Transverse colon (tissue), 4 donors: ENCODE measurements around the gene PCSK6. TPM values are rescaled to one million over a fixed set of nuclear protein-coding genes. Genes with fewer than 3 reads are reported as not detected.

ENCODE experiments used
- DNase-seq: peaks from one replicate; pipeline ENCODE4 v3.0.0-alpha.2; 2019
- H3K27ac ChIP-seq, 4 donors: fragments of 200-600 bp; sonication (generic); 2 replicates each; pipeline ENCODE4 v1.5.1; 2016 to 2018; ENCODE audit warnings: inconsistent platforms in 4 of 4
- H3K27me3 ChIP-seq: fragments of 200-600 bp; sonication (generic); 2 replicates; pipeline ENCODE4 v1.5.1; 2017; ENCODE audit warnings: inconsistent platforms
- H3K36me3 ChIP-seq, 4 donors: fragments of 200-600 bp; sonication (generic); 2 replicates each; pipeline ENCODE4 v1.5.1; 2017 to 2019; ENCODE audit warnings: inconsistent platforms in 4 of 4
- H3K4me1 ChIP-seq, 4 donors: fragments of 200-600 bp; sonication (generic); 2 replicates each; pipeline ENCODE4 v1.5.1; 2017 to 2020; ENCODE audit warnings: inconsistent platforms in 4 of 4
- H3K4me3 ChIP-seq, 4 donors: fragments of 200-600 bp; sonication (generic); 1 replicate in 1 of 4; 2 replicates in 3 of 4; pipeline versions ENCODE4 v1.5.1 to v1.6.1; 2017 to 2019; ENCODE audit warnings: inconsistent platforms in 4 of 4
- H3K9me3 ChIP-seq, 2 donors: fragments of 200-600 bp; sonication (generic); 2 replicates each; pipeline ENCODE4 v1.5.1; 2017 to 2019; ENCODE audit warnings: inconsistent platforms in 2 of 2
- EP300 ChIP-seq: sonication (generic); formaldehyde crosslinking; IDR thresholded peaks from one replicate; pipeline ENCODE4 v1.6.1; 2017; ENCODE audit warnings: antibody characterized with exemption, low read depth
- POLR2A ChIP-seq: fragments of 450-650 bp; IDR thresholded peaks from one replicate; pipeline ENCODE4 v1.6.1; 2016; ENCODE audit warnings: antibody characterized with exemption, mild to moderate bottlenecking, moderate library complexity
- POLR2AphosphoS5 ChIP-seq, 3 donors: sonication (generic); formaldehyde crosslinking; IDR thresholded peaks; one replicate each; pipeline ENCODE4 v1.6.1; 2016; ENCODE audit warnings: antibody characterized with exemption in 3 of 3
- WGBS, 2 donors: methylation state at CpG; one replicate each; pipeline ENCODE4 v1.1.5; 2018; ENCODE audit warnings: low coverage in 1 of 2; 5-methylcytosine and 5-hydroxymethylcytosine counted together
- in situ Hi-C, 4 donors: fragments of 200-750 bp; cut with MboI; loops; one replicate each; pipeline versions ENCODE4 v1.15.0 to v1.15.1; 2017; ENCODE audit warnings: low sequenced_read_pairs in 3 of 4, low pct_ligation_motif_present in 1 of 4, low pct_unique_long_range_greater_than_20kb in 1 of 4
- intact Hi-C: fragments of 100-400 bp; cut with DNase I; formaldehyde crosslinking; loops from one replicate; pipeline ENCODE4 v1.15.1; 2023; ENCODE audit warnings: low total_unique reads
- total RNA-seq, 4 donors: library from RNA; depleted of rRNA; stranded (reverse); fragments of >200 nt; gene quantifications; one replicate each; pipeline ENCODE4 v1.1.0, GENCODE V29; 2016
- TF ChIP-seq, protein P1 (sequence below), 5 experiments: fragments of 200-600 bp in 3 of 5; fragments of 450-650 bp in 2 of 5; sonication (generic) in 3 of 5; IDR thresholded peaks; 1 replicate in 2 of 5; 2 replicates in 3 of 5; pipeline ENCODE4 v1.5.1; 2016 to 2017; ENCODE audit warnings: antibody characterized with exemption in 5 of 5, inconsistent platforms in 3 of 5, mild to moderate bottlenecking in 2 of 5, moderate library complexity in 1 of 5

Gene PCSK6
- total RNA-seq, 4 donors from 2014 or later: 20.3 to 119 (median 49.7) TPM

DNA sequence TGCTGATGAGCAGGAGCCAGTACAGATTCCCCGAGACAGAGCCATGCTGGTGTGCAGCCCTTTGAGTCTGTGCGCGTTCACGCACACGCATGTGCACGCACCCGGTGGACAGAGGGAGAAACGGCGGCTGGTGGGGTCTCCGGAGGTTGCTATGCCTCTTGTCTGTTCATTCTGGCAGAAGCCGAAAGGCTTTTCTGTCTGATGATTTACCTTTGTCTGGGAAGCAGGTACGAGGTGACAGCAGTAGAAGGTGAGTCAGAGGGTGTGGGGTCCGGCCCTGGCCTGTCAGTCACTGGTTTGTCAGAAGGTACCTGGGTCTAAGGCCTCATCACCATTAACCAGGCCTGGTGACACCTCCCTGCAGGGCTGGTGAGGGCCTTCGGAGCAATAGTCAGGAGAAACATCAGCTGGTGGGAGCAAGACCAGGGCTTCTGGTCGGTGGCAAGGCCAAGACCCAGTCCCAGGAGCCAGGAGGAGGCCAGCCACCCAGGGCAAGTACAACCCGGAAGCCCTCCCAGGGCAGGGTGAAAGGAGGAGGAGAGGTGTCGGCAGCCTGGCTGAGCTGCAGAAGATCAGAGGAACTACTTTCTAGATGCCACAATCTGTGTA lies 7.5 kb downstream of the PCSK6 start:
- TF ChIP-seq EP300 (no peak), POLR2AphosphoS5 (IDR thresholded peaks at IDR 0.05) (no peak), POLR2A (no peak)
- TF ChIP-seq, protein P1, sequence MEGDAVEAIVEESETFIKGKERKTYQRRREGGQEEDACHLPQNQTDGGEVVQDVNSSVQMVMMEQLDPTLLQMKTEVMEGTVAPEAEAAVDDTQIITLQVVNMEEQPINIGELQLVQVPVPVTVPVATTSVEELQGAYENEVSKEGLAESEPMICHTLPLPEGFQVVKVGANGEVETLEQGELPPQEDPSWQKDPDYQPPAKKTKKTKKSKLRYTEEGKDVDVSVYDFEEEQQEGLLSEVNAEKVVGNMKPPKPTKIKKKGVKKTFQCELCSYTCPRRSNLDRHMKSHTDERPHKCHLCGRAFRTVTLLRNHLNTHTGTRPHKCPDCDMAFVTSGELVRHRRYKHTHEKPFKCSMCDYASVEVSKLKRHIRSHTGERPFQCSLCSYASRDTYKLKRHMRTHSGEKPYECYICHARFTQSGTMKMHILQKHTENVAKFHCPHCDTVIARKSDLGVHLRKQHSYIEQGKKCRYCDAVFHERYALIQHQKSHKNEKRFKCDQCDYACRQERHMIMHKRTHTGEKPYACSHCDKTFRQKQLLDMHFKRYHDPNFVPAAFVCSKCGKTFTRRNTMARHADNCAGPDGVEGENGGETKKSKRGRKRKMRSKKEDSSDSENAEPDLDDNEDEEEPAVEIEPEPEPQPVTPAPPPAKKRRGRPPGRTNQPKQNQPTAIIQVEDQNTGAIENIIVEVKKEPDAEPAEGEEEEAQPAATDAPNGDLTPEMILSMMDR (IDR thresholded peaks at IDR 0.05): no peak
- peaks cover 0 to 24% (median 16%) of the 10 kb centered on the region in 4 donors for H3K4me1 ChIP-seq
- 85 to 86% methylated on average over 7 to 16 of the region's 17 CpGs for WGBS, 2 donors

GRCh38 chr15:101481381-101481705 lies 8.2 kb downstream of the PCSK6 start:
- no peak for TF ChIP-seq EP300
- no peak for TF ChIP-seq POLR2AphosphoS5 (IDR thresholded peaks at IDR 0.05)
- TF ChIP-seq POLR2A: no peak
- TF ChIP-seq, protein P1 (IDR thresholded peaks at IDR 0.05): no peak
- Histone ChIP-seq H3K9me3 (no peaks in the 10 kb centered on the region), H3K27ac (no peak overlapping the region), H3K4me3 (no peak overlapping the region), H3K27me3 (no peaks in the 10 kb centered on the region), H3K4me1 (peaks cover 0 to 24% (median 16%) of the 10 kb centered on the region in 4 donors), H3K36me3 (no peaks in the 10 kb centered on the region)
- intact Hi-C loops (no loop called here), in situ Hi-C loops (loop anchor here in 1 of 4 donors (25.0 kb wide), 1 partner anchor 169 kb away; no protein-coding TSS in a partner anchor)
- DNase-seq: no peak
- 86 to 98% methylated on average over 7 to 8 of the region's 8 CpGs for WGBS, 2 donors

More for the DNA sequence above, 7.5 kb downstream of the PCSK6 start:
- Histone ChIP-seq H3K27ac (peak overlapping the region in 3 of 4 donors; percentile 43 to 69 (median 46)), H3K36me3 (no peaks in the 10 kb centered on the region), H3K9me3 (no peaks in the 10 kb centered on the region), H3K4me3 (no peak overlapping the region), H3K27me3 (no peaks in the 10 kb centered on the region)
- no peak for DNase-seq
- in situ Hi-C loops (loop anchor here in 1 of 4 donors (25.0 kb wide), 1 partner anchor 170 kb away; no protein-coding TSS in a partner anchor), intact Hi-C loops (no loop called here)

- in situ Hi-C loops: loop anchor here in 1 of 4 donors (25.0 kb wide), 1 partner anchor 168 kb away; no protein-coding TSS in a partner anchor
- WGBS, 2 donors: 91 to 97% methylated on average over 5 to 23 of the region's 23 CpGs
- no peak overlapping the region for H3K4me3 ChIP-seq
- DNase-seq: no peak
- no peak overlapping the region for H3K27ac ChIP-seq
- H3K4me1 ChIP-seq: peaks cover 0 to 24% (median 16%) of the 10 kb centered on the region in 4 donors
- TF ChIP-seq POLR2A (no peak), EP300 (no peak), POLR2AphosphoS5 (IDR thresholded peaks at IDR 0.05) (no peak)
- TF ChIP-seq, protein P1 (IDR thresholded peaks at IDR 0.05): no peak
- H3K9me3 ChIP-seq: no peaks in the 10 kb centered on the region
- intact Hi-C loops: no loop called here
- H3K36me3 ChIP-seq: no peaks in the 10 kb centered on the region
- H3K27me3 ChIP-seq: no peaks in the 10 kb centered on the region
Observed at GRCh38 chr15:101480613-101481380, 8.7 kb downstream of the PCSK6 start.

DNA sequence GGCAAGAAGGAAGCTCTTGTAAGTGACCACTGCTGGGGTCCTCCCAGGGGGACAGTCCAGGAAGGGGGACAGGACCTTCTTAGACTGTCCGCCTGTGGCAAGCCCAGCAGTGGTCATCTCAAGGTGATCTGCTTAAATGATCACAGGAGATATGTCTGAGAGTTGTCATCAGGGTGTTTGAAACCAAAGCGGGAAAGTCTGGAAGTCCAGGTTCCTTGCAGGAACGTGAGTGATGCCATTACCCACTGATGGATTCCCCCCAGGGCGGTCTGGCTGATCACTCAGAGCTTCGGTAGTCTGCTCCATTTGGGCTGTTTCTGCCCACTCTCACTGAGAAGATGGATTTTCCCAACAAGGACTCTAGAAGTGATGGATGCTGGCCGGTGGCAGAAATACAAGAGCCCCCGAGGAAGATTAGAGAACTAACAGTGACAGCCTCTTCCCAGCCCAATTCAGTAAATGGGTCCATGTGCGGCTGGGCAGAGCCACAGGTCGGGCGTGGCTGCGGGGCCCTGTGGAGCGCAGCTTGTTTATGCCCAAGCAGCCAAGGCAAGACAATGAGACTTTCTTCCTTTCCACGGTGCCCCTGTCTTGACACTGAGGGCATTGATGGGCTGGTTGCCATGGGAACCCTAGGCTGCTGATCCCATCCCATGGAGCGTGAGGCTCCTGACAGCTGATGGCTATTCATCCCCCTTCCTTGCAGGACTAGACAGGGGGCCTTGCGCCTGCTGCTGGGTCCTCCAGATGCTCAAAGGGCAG lies 9.5 kb downstream of the PCSK6 start:
- no peaks in the 10 kb centered on the region for H3K27me3 ChIP-seq
- H3K27ac ChIP-seq: no peak overlapping the region
- H3K9me3 ChIP-seq: no peaks in the 10 kb centered on the region
- no peak for DNase-seq
- no peak for TF ChIP-seq EP300
- no peak for TF ChIP-seq POLR2AphosphoS5 (IDR thresholded peaks at IDR 0.05)
- no peak for TF ChIP-seq POLR2A
- TF ChIP-seq, protein P1 (IDR thresholded peaks at IDR 0.05): no peak
- no peak overlapping the region for H3K4me3 ChIP-seq
- peaks cover 0 to 24% (median 16%) of the 10 kb centered on the region in 4 donors for H3K4me1 ChIP-seq
- 81 to 92% methylated on average over 4 to 15 of the region's 15 CpGs for WGBS, 2 donors
- no peaks in the 10 kb centered on the region for H3K36me3 ChIP-seq
- in situ Hi-C loops (loop anchor here in 1 of 4 donors (25.0 kb wide), 1 partner anchor 168 kb away; no protein-coding TSS in a partner anchor), intact Hi-C loops (no loop called here)
